Amniotic stem cell (primary cell): ENCODE measurements around the gene MAP3K14.

Source experiments
- DNase-seq: peaks from one replicate; lab custom pipeline; 2025; lab: John Stamatoyannopoulos, UW

The MAP3K14 gene

GRCh38 chr17:45338996-45339535 is 22.2 kb upstream of the MAP3K14 start:
- no peak for DNase-seq

GRCh38 chr17:45338023-45338781 is 21.4 kb upstream of the MAP3K14 start:
- DNase-seq: no peak

GRCh38 chr17:45336390-45337182 is 19.8 kb upstream of the MAP3K14 start:
- DNase-seq: no peak

DNA sequence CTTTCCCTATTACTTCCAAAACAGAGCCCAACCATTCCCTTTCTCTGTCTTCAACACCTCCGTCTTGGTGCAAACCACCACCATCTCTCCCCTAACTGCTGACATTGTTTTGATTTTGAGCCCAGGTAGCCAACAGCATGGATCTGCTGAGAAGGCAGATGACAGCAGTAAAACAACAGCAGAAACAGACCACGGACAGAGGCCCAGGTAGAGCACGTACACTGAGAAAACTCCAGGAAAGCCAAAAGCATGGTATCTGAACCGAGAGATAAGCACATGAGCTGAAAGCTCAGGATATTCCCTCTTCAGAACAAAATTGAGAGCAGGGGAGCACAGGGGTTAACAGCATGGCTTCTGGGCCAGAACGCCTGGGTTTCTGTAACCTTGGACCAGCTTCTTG is 18.9 kb upstream of the MAP3K14 start:
- DNase-seq: no peak

DNA sequence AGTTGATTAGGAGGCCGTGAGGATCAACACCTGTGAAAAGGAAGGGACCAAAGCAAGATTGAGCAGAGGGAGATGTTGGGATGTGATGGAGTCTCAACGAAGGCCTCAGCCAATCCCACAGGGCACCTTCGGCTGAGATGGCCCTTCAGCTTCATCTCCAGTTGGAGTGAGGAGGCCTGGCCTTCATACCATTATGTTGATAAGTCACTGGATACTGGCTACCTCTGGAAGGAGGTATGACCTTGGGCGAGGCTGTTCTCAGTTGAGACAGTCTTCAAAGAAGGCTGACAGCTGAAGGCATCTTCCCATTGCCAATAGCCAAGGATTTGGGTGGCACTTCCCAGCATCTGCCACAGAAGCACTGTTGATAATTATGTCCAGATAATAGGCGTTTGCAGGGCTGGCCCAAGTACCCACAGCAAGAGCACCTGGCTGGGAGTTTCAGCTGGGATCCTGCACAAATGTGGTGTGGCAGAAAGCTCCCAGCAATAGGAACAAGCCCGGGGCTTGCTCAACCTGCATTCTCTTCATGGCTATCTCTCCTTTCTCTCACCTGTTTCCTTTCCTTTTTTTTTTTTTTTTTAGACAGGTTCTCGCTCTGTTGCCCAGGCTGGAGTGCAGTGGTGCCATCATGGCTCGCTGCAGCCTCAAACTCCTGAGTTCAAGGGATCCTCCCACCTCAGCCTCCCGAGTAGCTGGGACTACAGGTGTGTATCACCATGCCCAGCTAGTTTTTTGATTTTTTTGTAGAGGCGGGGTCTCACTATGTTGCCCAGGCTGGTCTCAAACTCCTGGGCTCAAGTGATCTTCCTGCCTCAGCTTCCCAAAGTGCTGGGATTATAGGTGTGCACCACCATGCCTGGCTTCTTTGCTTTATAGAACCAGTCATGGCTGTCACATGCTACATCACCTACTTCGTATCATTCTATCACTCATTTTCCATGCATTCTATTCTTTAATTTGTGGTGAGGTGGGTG is 18.2 kb upstream of the MAP3K14 start:
- DNase-seq: no peak

DNA sequence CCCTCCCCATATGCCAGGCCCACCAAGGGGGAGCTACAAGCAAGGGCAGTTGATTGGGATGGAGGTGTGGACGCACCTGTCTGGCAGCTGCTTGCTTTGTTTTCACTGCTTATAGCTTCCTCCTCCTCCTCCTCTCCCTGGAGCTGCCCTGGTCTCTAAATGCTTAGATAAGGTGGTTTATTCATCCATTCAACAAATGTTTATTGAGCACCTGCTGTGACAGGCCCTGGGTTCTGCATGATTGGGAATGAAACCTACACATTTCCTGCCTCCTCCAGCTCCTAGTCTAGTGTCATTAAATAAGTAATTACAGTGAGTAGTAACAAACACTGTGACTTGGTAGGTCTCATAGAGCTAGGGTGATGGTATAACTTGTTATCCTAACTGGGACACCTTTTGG is 17.4 kb upstream of the MAP3K14 start:
- no peak for DNase-seq

DNA sequence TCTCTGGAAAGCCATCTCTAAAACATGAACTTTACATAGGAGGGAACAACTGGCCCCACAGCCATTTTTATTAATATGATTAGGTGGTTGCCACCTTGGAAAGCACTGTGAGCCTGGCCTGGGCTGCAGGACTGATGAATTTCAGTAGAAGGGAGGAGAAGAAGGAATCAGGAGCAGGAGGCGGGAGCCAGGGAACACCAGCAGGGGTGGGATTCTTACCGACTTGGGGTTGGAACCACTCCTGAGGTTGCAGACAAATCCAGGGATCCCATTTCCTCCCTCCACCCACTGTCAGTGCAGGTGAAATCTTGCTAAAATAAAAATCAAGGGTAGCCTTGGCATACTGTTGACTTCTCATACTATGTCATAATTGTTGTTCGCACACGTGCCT is 16.9 kb upstream of the MAP3K14 start:
- DNase-seq: no peak

- no peak for DNase-seq
Measured at GRCh38 chr17:45332989-45333701, 16.3 kb upstream of the MAP3K14 start.

DNA sequence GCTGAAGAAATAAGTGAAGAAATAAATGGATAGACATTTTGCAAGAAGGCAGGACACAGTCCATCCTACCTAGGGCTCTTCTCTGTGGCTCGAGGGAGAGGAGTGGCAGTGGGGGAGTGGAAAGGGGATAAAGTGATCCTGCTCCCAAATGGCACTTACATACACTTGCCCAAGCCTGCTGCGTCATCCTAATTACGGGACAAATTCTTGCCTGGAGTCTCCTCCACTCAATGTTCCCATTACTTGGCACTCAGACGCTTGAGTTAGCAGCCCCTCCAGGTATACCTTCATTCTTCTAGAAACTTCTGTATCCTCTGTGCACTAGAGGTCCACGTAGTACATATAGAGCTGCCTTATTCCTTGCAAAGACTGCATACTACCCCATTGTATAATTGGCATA is 15.7 kb upstream of the MAP3K14 start:
- no peak for DNase-seq

GRCh38 chr17:45326626-45327025 is 9.8 kb upstream of the MAP3K14 start:
- DNase-seq: no peak

GRCh38 chr17:45325810-45326209 is 9.0 kb upstream of the MAP3K14 start:
- DNase-seq: no peak

DNA sequence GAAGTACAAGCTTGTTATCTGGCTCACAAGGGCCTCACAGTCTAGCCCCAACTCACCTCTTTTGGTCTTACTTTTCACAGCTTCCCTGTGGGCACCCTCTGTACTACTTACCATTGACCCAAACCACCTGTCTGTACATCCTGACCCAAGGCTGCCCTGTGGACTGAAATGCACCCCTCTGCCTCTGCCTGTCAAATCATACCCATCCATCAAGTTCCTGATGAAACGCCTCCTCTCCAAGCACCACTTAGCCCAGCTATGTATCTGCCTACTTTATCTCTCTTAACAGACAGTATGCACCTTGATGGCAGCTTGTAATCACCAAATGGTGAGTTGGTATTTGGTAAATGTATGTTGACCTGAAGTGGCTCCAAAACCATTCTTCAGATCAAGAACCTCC is 7.5 kb upstream of the MAP3K14 start:
- DNase-seq: no peak

DNA sequence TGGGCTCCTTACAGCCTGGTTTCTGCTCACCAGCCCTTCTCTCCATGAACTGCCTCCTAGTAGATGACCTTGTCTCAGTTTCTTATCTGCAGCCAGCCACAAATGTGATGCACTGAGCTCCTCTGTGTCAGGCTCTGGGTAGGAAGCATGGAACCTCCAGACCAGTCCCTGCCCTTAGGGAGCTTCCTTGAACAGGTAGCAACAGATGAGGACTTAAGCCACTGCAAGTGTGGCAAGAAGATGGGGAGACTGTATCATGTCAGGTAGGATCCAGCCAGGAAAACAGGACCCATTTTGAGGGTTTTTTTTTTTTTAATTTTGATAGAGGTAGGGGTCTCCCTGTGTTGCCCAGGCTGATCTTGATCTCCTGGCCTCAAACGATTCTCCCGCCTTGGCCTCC is 5.3 kb upstream of the MAP3K14 start:
- no peak for DNase-seq

DNA sequence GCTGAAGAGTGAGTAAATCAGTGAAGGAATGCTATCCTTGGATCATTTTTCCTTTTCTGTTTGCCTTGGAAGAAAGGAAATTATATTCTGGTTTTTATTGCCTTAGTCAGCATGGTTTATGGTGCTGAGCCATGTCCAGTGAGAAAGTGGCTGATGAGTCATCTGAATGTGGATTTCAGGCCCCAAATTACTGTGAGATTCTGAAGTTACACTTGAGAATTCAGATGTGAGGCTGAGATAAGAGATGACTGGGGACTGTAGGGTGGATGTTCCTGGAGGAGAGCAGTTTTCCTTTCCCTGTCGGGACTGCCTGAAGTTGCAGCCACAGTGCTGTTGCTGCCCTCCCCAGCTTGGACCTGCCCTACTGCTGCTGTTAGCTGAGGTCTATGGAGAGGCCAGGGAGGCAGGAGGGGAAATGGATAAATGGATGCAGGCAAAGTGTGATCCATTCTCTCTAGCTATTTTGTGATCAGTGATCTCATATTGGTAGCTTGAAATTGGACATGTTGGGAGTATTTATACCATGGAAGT is 4.2 kb upstream of the MAP3K14 start:
- peak; percentile 94 for DNase-seq

DNA sequence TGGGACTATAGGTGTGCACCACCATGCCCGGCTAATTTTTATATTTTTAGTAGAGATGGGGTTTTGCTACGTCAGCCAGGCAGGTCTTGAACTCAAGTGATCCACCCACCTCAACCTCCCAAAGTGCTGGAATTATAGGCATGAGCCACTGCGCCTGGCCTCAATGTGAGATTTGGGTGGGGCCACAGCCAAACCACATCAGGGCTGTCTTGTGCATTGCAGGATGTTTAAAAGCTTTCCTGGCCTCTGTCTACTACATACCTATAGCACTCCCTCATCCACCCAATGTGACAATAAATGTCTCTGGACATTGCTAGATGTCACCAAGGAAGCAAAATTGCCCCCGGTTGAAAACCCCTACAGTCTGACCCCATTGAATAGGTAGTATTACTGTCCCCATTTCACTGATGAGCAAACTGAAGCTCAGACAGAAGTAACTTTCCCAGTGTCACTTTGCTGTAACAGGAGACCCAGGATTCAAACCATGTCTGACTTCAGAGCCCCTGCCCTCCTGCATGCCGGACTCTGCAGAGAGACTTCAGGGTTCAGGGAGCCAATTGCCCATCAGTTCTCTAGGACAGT is 3.6 kb upstream of the MAP3K14 start:
- no peak for DNase-seq

- no peak for DNase-seq
Measured at GRCh38 chr17:45319239-45319703, 2.5 kb upstream of the MAP3K14 start.

- no peak for DNase-seq
Measured at GRCh38 chr17:45318561-45319230, 1.9 kb upstream of the MAP3K14 start.

DNA sequence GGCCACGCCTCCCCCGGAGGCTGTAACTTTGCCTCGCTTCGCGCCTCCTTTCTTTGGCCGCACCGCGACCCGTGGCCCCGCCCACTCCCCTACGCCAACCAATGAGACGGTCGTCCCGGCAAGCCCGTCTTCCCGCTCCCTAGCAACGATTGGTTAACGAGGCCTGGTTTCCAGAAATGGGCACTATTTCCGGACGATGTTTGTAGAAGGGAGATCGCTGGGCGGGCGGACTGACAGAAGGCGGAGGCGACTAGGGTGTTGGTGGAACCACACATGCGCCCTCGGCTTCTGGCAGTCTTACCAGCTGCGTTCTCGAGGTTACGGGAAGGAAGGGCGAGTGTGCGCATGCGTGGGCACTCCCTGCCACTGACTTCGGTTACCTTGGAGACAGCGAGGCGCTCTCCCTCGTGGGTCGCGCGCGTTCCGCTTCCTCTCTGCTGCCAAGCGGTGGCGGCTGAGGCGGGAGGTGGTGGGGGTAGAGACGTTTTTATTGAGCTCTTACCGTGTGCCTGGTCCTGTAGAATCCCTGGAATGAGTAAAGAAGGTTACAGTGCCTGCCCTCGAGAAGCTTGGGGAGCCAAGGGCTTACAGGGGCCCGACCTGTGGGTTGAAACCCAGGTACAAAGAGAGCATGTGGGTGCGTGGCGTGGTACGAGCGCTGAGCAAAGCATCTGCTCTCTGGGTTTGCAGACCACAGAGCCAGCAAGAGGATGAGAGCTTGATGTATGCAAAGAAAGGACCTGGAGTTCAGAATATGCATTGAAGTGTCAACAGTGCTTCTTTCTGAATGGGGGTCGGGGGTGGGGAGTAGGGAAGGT is 500 bp upstream of the MAP3K14 start:
- peak; percentile 99 for DNase-seq
